Hippocampal formation (tissue), 2 donors: Measurements from ENCODE around the gene CD86.

ENCODE experiments used
- DNase-seq, 2 donors: peaks; one replicate each; lab custom pipeline; 2025; lab: John Stamatoyannopoulos, UW

CD86 gene

DNA sequence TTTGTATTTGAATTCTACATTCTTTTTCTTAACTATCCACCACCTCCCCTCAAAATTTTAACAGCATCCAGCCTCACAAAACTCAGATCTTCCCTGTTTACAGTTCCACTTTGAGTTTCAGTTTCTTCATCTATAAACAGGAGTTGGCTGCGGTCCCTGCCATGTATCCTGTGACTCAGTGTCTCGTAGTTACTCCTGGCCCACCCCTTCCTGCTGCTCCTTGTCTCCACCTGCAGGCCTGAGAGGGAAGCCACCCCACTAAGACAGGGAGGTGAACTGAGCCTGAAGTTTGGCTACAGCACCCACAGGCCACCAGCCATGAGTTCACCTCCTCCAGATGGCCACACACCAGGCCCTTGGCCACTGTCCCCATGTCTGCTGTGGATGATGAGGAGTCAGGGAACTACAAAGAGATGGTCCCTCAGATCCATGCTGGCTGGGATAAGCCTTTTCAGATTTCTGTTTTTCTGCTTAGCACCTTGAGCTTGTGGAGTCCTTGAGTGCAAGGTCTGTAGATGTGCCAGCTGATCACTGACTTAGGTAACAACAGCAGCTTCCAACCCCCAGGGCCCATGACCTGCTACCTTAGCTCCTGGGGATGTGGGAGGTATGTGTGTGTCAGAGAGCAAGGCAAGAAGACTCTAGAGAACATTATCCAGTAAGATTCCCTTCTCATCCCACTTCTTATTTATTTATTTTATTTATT is 37.5 kb downstream of the CD86 start:
- no peak for DNase-seq

GRCh38 chr3:122094125-122094524 is 39.0 kb downstream of the CD86 start:
- no peak for DNase-seq

- DNase-seq: no peak
Observed at GRCh38 chr3:122094693-122095092, 39.5 kb downstream of the CD86 start.

GRCh38 chr3:122097141-122097540 is 42.0 kb downstream of the CD86 start:
- no peak for DNase-seq

DNA sequence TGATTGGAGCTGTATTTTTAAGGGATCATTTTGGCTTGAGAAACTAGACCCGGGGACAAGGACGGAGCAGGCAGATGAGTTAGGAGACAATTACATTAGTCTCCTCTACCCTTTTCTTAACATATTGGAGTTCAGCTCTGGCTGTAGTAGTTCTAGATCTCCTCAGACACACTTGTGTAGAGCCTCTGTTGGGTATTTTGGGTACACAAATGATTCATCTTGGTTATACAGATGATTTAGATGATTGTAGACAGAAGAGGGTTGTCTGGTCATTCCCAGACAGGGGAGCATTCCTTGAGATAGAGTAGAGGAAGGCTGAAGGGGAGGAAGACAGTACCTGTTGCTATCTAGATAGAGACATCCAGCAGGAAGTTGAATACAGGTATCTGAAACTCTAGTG is 43.4 kb downstream of the CD86 start:
- DNase-seq: no peak

DNA sequence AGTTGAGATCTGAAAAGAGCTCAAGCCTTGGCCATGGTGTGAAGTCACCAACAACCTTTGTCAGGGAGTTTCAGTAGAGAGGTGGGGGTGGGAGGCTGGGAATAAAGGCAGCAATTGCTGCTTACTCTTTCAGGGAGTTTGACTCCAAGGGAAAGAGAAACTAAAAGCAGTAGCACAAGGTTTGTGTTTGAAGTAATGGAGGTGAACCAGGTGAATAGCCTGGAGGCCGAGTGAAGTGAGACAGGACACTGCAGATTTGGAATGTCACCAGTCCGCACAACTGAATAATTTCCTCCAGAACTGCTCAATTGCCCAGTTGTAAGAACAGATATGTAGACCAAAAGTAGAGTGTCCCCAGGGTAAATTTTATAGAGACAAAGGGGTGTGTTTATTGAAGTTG is 44.1 kb downstream of the CD86 start:
- DNase-seq: no peak

- DNase-seq: no peak
Observed at GRCh38 chr3:122100083-122100482, 44.9 kb downstream of the CD86 start.

GRCh38 chr3:122100591-122101463 is 45.7 kb downstream of the CD86 start:
- no peak for DNase-seq

DNA sequence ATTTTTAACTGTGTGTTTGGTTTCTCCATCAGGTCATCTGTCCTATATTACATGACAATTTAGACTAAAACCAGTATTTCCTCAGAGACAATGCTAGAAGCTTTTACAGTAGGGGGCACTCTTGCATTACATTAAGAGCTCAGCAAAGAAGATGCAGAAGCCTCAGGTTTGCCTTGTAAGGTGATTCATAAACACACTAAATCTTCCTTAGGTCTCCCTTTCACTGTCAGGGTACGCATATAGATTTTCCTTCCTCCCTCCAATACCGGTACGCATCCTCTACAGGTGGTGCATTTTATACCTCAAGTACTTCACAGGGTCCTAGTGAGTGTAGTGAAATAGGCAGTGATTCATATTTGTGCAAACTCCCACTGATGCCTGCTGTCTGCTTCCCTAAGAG is 46.5 kb downstream of the CD86 start:
- peak in 1 of 2 donors; percentile 33 for DNase-seq

DNA sequence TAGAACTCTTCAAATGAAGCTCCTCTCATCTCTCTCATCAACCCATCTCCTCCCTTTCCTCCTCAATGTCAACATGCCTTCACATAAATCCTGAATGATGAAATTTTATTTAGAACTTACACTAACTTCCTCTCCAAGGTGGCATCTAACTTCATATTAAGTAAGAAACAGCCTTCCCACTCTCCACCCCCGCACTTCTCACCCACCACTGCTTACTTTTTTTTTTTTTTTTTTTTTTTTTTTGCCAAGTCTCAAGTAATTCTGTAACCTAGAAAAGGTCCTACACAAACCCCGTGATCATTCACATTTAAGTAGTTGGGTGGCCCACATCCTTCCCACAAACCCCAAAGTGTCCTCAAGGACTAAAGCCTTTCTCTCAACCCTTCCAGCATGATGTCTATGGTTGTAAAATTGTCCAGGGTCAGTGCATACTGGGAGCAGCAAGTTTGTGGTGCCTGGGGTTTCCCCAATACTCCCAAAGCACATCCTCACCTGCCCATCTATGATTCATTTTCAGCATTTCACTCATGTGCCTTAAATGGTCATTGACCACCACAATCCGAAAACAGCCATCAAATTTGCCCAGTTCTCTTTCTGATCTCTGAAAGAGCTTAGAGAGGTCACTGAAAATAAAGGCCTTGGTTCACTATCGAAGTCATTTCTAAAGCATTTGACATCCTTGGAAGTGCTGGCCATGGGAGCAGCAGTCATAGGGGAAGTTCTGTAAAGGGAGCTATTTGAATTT is 47.2 kb downstream of the CD86 start:
- no peak for DNase-seq

GRCh38 chr3:122103821-122104514 is 48.8 kb downstream of the CD86 start:
- no peak for DNase-seq

- no peak for DNase-seq
Observed at GRCh38 chr3:122104515-122105194, 49.5 kb downstream of the CD86 start.

- no peak for DNase-seq
Observed at GRCh38 chr3:122105626-122106025, 50.5 kb downstream of the CD86 start.

- DNase-seq: no peak
Observed at GRCh38 chr3:122107171-122107570, 52.0 kb downstream of the CD86 start.

DNA sequence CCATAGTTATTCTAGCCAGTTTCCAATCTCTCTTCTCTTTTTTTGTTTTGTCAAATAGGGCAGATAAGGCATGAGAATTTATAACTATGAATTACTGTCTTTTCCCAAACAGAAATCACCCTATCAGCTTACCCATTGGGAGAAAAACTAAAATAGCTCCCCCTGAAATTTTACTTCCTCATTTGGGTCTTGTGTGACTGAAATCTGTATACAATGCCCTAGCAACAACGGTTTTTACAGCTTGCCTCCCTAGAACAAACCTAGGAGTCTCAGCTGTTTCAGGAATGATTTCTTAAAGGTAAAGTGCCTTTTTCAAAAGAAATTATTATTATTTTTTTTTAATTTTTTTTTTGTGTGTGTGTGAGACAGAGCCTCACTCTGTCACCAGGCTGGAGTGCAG is 56.8 kb downstream of the CD86 start:
- DNase-seq: no peak

DNA sequence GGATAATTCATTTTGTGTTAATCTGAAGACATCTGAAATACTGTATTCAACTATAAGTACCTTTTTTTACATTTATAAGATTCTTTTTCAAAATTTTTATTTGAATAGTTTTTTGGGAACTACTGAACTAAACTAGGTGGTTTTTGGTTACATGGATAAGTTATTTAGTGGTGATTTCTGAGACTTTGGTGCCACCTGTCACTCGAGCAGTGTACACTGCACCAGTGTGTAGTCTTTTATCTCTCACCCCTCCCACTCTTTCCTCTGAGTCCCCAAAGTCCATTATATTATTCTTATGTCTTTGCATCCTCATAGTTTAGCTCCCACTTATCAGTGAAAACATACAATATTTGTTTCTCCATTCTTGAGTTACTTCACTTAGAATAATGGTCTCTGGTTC is 57.6 kb downstream of the CD86 start:
- DNase-seq: no peak

GRCh38 chr3:122123850-122124249 is 68.7 kb downstream of the CD86 start:
- no peak for DNase-seq

DNA sequence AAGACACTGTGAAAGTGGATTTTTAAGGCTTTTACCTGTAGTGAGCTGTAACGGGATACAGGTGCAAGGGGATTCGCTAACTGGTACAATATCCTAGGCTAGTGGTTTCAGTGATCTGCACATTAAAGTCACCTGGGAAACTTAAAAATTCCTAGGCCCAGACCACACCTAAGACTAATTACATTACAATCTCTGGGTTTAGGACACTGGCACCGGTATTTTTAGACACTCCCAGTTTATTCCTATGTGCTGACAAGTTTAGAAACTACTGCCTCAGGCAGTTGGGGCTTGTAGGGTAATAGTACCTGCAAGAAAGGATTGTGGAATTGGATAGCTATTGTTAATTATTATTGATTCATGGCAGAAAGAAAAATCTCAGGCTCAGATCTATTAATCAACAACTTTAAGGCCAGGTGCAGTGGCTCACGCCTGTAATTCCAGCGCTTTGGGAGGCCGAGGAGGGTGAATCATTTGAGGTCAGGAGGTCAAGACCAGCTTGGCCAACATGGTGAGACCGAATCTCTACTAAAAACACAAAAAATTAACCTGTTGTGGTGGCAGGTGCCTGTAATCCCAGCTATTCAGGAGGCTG is 77.9 kb downstream of the CD86 start:
- DNase-seq: no peak

DNA sequence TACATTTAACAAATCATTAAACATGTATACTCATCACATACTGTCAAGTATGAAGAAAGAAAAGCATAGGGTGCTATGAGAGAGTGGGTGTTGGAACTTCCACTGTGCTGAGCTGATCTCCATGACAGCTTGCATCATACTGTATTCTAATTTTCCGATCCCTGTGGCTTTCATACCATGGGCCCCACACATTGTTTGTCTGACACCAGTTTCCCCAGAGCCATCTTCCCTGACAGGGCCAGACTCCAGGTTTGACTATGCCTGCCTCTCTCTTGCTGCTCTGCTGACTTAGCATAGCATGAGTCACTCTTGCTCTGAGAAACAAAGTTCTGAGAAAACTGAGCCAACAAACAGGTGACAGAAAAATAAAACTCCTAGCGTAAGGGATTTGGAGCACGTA is 91.3 kb downstream of the CD86 start:
- DNase-seq: no peak

DNA sequence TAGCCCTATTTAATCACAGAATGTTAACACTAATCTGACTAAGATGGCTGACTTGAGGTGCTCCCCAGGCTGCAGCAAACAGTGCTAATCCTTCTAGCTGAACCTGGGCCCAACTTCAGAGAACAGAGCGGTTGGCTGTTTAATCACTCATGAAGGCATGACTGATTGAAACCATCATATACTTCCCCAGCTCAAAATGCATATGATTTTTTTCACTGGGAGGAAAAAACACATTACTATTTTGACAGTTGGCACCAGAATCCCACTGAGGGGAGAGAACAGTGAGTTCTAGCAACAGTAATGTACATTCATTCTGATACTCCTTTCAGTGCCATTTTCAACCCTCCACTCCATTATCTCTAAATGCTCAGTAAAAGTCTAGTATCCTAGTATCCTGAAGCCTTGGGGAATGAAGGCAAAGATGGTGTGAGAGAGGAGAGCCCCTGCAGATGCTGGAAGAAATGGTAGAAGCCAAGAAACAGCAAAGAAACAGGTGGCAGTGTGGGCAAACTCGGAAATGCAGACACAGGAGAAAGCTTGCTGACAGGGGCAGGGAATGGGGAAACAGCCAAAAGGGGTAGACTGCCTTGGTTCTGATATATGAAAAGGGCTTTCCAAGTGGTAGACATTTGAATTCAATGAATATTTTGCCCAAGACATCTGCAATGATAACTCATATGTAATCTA is 93.9 kb downstream of the CD86 start:
- no peak for DNase-seq
